ENCODE data around the gene SCO1.
"Not testable (repeated sequence)": the region's sequence is repeated elsewhere in the genome, so short reads cannot be mapped to it uniquely, and the experiment has no call there.

The SCO1 gene

DNA sequence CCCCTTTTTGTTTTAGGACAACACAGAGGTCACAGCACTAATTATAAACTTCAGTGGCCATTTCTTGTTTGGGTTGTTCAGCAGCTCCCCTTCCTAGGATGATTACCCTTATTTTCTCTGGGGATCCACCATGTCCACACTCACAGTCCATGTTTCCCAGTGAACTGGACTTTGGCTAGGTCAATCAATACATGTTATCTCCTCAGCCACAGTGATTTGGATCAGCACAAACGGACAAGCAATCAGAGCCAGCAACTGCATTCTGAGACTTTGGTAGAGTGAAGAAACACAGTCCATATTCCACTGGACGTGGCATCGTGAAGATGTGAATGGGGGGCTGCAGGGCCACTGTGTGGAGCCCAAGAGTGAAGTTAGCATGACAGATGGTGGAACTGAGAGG, 27.9 kb upstream of the SCO1 start:
- DNase-seq = no peak

GRCh38 chr17:10724546-10725195, 27.3 kb upstream of the SCO1 start:
- no peak for DNase-seq

DNA sequence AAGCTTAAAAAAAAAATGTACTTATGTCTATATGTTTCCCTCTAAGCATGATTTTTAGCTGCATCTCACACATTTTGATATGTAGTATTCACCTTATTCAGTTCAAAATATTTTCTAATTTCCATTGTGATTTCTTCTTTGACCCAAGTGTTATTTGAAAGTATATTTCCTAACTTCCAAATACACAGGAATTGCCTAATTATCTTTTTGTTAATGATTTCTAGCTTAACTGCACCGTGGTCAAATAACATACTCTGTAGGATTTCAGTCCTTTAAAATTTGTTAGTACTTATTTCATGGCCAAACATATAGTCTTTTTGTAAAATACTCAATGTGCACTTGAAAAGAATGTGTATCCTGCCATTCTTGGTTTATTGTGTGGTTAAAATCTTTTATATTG, 21.2 kb upstream of the SCO1 start:
- DNase-seq = no peak

DNA sequence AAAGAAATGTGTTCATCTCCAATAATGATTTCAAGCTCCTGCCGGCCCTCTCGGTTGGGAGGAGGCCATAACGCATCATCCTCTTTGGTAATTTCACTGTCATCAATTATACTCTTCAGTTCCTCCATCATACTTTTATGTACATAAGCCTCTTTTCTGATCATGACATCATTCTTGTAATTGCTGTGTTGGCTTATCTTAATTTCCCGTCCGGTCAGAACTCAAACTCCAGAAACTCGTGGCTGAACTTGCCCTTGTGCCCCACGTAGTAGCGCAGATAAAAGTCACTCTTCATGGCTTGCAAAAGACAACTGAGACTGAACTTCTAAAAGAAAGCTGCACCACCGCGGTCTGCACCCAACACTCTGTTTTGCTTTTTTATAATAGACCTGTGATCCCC, 18.9 kb upstream of the SCO1 start:
- no peak for DNase-seq

- DNase-seq = no peak
These were observed 16.0 kb upstream of the SCO1 start for GRCh38 chr17:10713318-10713717.

GRCh38 chr17:10705727-10706126, 8.4 kb upstream of the SCO1 start:
- no peak for DNase-seq

- DNase-seq = no peak
These were observed 5.2 kb upstream of the SCO1 start for GRCh38 chr17:10702574-10702973.

DNA sequence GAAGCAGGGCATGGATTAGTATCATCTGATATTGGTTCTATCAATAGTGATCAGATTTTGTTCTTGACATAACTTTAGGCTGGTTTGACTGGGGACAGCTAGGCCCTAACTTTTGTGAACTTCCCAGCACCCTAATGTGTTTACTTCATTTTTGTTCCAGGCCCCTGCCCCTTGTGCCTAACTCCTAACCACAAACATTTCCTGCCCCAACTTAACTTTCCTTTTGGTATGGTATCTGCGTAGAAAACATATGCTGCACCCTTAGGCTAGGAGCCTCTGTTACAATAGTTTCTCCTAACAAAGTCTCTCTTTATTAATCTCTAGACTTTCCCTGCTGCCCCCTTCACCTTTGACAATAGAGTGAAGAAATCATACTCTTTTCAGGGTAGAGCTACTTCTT, 2.5 kb upstream of the SCO1 start:
- peak; percentile 55 for DNase-seq

DNA sequence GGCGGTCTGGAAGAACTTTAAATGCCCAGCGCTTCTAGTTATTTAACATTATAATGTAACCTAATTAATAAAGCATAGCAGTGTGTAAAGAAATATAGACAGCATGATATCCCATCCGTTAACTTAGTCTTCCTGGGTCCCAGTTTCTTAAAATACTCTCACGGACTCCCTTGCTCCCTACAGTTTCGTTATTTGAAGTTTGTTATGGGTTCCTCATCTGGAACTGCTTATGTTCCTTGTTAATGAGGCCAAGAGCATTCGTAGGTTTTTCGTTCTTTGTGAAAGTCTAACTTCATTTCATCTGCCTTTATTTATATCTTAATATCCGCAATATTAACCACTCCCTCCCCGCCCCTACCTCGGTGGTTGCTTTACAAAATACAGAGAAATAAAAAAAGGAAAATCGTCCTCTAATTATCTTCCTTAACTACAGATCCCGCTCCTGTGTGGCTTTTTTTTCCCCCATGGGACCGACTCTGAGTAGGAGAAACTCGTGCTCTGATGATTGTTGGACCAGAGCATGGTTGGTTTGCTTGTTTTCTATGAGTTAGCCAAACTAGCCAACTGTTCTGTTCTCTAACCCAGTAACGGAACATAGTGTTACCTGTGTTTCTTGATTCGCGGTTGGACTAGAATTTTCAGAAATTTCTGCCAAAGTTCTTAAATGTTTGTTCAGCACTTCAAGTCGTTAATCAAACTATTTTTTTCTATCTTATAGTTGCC, 924 bp upstream of the SCO1 start:
- DNase-seq = no peak

- not testable (repeated sequence) for DNase-seq
These were observed 1.4 kb downstream of the SCO1 start for GRCh38 chr17:10695875-10696407.

GRCh38 chr17:10687499-10687898, 9.8 kb downstream of the SCO1 start:
- no peak for DNase-seq

GRCh38 chr17:10683853-10684252, 13.5 kb downstream of the SCO1 start:
- DNase-seq = peak; percentile 18

GRCh38 chr17:10681866-10682446, 15.4 kb downstream of the SCO1 start:
- no peak for DNase-seq

GRCh38 chr17:10674704-10675103, 22.6 kb downstream of the SCO1 start:
- no peak for DNase-seq

DNA sequence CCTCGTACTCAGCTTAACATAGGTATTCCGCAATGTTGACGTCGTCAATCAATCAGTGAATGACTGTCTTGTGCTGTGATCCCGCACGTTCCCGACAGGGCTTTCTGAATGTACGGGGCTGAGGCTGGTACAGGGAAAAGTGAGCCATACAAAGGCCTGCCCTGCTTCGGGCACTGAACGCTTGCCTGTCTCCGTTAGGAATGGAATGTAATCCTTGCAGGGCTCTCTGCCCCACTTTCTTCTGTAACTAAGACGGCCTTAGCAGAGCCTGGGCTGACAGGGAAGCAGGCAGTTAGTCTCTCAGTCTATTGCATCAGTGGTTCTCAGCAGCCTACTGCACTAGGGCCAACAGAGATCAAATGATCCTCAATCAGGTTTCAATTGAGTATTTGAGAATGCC, 24.0 kb downstream of the SCO1 start:
- DNase-seq = no peak

DNA sequence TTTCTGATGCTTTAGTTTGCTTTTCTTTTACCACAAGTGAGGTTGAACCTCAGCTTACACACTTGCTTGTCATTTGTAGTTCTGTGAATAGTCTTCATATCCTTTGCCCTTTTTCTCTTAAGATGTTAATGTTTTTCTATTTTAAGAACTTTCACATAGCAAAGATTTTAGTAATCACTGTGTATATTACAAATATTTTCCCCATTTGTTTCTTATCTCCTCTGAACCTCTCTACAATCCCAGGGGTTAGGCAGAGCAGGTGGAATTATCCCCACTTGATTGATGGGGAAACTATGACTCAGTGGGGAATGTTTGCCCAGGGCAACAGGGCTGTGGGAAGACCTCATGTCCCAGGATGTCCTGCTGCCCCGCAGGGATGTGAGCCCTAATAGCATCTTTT, 28.6 kb downstream of the SCO1 start:
- DNase-seq = no peak

GRCh38 chr17:10666906-10667305, 30.4 kb downstream of the SCO1 start:
- DNase-seq = no peak

GRCh38 chr17:10664571-10664970, 32.8 kb downstream of the SCO1 start:
- no peak for DNase-seq

GRCh38 chr17:10663231-10663630, 34.1 kb downstream of the SCO1 start:
- no peak for DNase-seq

GRCh38 chr17:10661437-10661836, 35.9 kb downstream of the SCO1 start:
- DNase-seq = no peak

DNA sequence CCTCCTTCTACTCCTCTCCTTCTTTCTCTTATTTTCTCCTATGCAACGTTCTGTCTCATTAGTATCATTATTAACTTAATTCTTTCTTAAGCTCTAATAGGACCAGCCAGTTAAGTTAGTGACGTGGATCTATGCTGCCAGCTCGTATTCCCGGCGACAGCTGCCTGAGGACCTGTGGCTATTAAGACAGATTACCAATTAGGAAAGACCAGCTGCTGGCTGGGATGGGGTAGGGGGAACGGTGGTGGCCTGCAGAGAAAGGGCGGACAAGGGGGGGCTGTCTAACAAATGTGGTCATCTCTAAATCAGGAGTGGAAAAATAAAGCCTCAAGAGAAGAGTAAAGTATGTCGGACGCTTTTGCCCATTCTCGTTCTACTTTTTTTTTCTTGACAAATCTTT, 39.5 kb downstream of the SCO1 start:
- no peak for DNase-seq

GRCh38 chr17:10657148-10657547, 40.2 kb downstream of the SCO1 start, which contains the start of gene MYH3:
Gene MYH3 (minus strand): TSS chr17:10657309. CDS start chr17:10655064, 2,245 bp downstream.
- no peak for DNase-seq

DNA sequence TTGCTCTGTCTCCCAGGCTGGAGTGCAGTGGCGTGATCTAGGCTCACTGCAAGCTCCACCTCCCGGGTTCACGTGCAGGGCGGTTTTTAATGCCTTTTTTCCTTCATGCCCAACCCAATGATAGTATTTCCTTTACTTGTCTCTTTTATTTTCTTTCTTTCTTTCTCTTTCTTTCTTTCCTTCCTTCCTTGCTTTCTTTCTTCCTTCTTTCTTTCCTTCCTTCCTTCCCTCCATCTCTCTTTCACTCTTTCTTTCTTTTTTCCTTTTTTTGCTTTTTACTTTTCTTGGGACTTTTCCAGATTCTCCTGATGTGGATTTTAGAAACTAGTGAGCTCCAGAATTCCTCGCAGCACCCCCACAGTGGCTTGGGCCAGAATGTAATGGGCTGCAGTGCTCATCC, 43.3 kb downstream of the SCO1 start:
- no peak for DNase-seq
